BLaER1 treated with 17β-estradiol and CSF1 and Interleukin-3, amounts not matched to agents 10 nM and 100 nM (cell line): ENCODE data around the gene VAMP4.
A peak's percentile ranks its signal among the peaks of the same experiment; 100 is the strongest.
"Not testable (repeated sequence)": the region's sequence is repeated elsewhere in the genome, so short reads cannot be mapped to it uniquely, and the experiment has no call there.

ENCODE experiments used
- H3K27ac ChIP-seq, 11 experiments: shearing (Covaris generic); formaldehyde crosslinking; 2 replicates each; pipeline ENCODE4 v1.8.1; 2022
- H3K27me3 ChIP-seq, 11 experiments: shearing (Covaris generic); formaldehyde crosslinking; 2 replicates each; pipeline ENCODE4 v1.8.1; 2022
- H3K36me3 ChIP-seq, 11 experiments: shearing (Covaris generic); formaldehyde crosslinking; 2 replicates each; pipeline ENCODE4 v1.8.1; 2022
- H3K4me1 ChIP-seq, 10 experiments: shearing (Covaris generic); formaldehyde crosslinking; 2 replicates each; pipeline ENCODE4 v1.8.1; 2022
- H3K4me2 ChIP-seq, 11 experiments: shearing (Covaris generic); formaldehyde crosslinking; 2 replicates each; pipeline ENCODE4 v1.8.1; 2022
- H3K4me3 ChIP-seq, 10 experiments: shearing (Covaris generic); formaldehyde crosslinking; 2 replicates each; pipeline ENCODE4 v1.8.1; 2022
- H3K9ac ChIP-seq, 11 experiments: shearing (Covaris generic); formaldehyde crosslinking; 2 replicates each; pipeline ENCODE4 v1.8.1; 2022
- H3K9me3 ChIP-seq, 11 experiments: shearing (Covaris generic); formaldehyde crosslinking; replicated peaks in 1 of 11; 2 replicates each; pipeline ENCODE4 v1.8.1; 2022
- H4K20me1 ChIP-seq, 11 experiments: shearing (Covaris generic); formaldehyde crosslinking; 2 replicates each; pipeline ENCODE4 v1.8.1; 2022
- Cebpa-rat ChIP-seq, 11 experiments: shearing (Covaris generic); IDR thresholded peaks; 2 replicates each; pipeline ENCODE4 v1.8.1; 2022

VAMP4 gene

DNA sequence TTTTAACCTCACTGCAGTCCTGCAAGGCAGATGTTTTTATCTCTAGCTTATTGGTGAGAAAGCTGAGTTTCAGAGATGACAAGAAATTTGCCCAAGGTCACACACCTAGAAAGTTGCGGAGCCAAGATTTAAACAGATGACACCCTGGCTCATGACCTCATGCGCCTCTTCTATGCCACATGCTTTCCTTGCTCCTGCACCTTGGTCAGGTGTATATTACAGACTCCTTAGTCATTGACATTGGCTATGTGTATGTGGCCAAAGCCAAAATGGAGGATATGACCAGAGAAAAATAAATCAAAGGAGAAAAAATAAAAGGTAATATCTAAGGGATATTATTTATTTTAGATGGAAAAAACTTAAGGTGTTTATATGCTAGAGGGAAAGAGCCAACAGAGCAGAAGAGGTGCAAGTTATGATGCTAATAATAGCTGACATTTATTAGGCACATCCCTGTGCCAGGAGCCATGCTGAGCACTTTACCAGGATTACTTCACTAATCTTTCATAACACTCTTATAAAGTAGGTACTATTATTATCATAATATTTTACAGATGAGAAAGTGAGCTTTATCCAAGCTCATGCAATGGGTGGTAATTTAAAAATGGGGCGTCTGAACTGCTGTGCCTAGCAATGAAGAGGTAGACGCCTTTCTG is 75.6 kb downstream of the VAMP4 start:
- H3K36me3 ChIP-seq, result no peaks in the 10 kb centered on the region
- no peak overlapping the region for H3K27ac ChIP-seq
- H3K27me3 ChIP-seq, result no peaks in the 10 kb centered on the region
- no peak overlapping the region for H3K4me2 ChIP-seq
- H3K9me3 ChIP-seq, result peaks cover 0 to 8% (median 4%) of the 10 kb centered on the region in 11 experiments; a peak in 9 of 22 replicates
- TF ChIP-seq Cebpa-rat (IDR thresholded peaks at IDR 0.05), result no peak
- H3K4me3 ChIP-seq, result no peak overlapping the region
- H3K4me1 ChIP-seq, result no peaks in the 10 kb centered on the region
- no peak overlapping the region for H3K9ac ChIP-seq
- H4K20me1 ChIP-seq, result no peaks in the 10 kb centered on the region; a peak in 1 of 22 replicates

DNA sequence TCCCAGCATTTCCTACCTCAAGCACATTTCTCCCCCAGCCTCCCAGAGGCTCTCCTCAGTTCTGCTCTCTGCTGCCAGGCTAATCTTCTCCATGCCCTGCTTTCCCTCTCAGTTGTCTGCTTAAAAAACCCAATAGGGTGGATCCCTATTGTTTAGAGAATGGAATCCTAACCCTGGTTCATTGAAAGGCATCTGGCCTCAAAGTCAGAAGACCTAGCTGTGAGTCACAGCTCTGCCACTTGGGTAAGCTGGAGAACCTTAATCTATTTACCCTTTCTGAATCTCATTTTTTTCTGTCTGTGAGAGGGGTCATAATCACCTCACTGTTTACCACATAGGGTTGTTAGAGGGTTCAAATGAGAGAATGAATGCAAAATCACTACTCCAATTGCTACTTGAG is 76.9 kb downstream of the VAMP4 start:
- Histone ChIP-seq H3K4me2 (no peak overlapping the region), H3K27me3 (no peaks in the 10 kb centered on the region), H3K36me3 (no peaks in the 10 kb centered on the region), H3K4me1 (no peaks in the 10 kb centered on the region), H3K4me3 (no peak overlapping the region), H3K9me3 (peaks cover 0 to 3% (median 0%) of the 10 kb centered on the region in 11 experiments; a peak in 1 of 22 replicates), H4K20me1 (no peaks in the 10 kb centered on the region; a peak in 1 of 22 replicates), H3K9ac (no peak overlapping the region), H3K27ac (no peak overlapping the region)
- no peak for TF ChIP-seq Cebpa-rat (IDR thresholded peaks at IDR 0.05)

DNA sequence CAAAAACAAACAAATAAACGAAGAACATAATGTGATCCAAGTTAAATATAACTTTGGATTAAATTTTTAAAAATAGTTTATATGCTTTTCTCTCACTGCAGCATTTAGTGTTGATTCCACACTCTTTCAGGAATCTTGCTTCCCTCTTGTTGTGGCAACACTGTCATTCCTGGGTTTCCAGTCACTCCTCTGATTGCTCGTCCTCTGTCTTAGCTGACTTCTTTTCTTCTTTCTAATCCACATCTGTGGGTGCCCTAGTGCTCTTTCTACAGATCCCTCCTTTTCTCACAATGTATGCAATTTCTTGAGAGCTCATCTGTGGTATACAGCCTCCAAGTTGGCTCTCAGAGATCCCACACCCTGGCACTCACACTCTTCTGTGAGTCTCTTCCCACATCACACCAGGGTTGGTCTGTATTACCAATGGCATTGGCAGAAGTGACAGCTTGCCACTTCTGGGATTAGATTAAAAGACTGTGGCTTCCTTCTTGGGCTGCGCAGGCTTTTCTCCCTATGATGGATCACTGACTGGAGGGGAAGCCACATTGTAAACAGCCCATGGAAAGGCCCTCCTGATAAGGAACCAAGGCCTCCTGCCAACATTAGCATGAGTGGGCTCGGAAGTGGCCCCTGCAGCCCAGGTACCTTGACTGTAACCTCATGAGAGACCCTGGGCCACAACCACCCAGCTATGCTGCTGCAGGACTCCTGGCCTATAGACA is 77.8 kb downstream of the VAMP4 start:
- Histone ChIP-seq H3K9ac (no peak overlapping the region), H3K4me2 (no peak overlapping the region)

DNA sequence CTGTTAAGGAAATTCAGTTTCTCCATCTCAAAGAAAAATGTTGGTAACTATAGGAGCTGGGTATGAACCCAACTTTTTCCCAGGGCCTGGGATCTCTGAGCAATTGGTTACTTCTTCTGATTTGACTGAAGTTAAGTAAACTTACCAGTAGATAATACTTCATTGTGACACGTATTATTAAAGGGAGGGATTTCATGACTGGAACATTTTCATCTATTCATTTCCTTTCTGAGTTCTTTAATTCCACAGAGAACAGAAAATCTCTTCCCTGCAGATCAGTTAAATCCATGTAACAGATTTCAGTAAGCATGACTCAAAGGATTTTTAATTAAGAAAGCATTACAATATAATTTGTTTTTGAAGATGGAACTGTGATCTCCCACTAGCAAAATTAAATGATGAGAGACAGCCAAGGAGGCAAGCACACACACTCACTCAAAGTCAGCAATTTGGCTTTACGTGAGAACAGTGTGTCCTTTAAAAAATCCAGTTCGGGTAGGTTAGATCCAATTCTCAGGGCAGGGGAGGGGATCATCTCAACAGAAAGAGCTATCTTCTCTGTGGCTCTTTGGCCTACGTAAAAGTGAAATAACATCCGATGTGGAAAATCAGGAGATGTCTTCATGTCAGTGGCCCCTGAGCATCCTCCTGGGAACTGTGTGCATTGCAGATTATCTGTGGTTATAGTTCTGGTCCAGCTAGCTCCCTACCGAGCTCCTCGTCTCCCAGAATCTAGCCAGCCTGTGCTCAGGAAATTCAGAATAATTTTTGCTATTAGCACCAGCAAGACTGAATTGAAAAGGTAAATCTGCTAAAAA is 78.6 kb downstream of the VAMP4 start:
- Histone ChIP-seq H3K9me3 (peaks cover 0 to 7% (median 0%) of the 10 kb centered on the region in 11 experiments; a peak in 1 of 22 replicates), H3K9ac (no peak overlapping the region)

More for the DNA sequence above, 77.8 kb downstream of the VAMP4 start:
- Histone ChIP-seq H3K36me3 (no peaks in the 10 kb centered on the region), H4K20me1 (no peaks in the 10 kb centered on the region; a peak in 1 of 22 replicates), H3K27ac (no peak overlapping the region), H3K27me3 (no peaks in the 10 kb centered on the region), H3K4me1 (no peaks in the 10 kb centered on the region), H3K4me3 (no peak overlapping the region), H3K9me3 (peaks cover 0 to 7% (median 0%) of the 10 kb centered on the region in 11 experiments; a peak in 1 of 22 replicates)
- TF ChIP-seq Cebpa-rat (IDR thresholded peaks at IDR 0.05), result no peak

DNA sequence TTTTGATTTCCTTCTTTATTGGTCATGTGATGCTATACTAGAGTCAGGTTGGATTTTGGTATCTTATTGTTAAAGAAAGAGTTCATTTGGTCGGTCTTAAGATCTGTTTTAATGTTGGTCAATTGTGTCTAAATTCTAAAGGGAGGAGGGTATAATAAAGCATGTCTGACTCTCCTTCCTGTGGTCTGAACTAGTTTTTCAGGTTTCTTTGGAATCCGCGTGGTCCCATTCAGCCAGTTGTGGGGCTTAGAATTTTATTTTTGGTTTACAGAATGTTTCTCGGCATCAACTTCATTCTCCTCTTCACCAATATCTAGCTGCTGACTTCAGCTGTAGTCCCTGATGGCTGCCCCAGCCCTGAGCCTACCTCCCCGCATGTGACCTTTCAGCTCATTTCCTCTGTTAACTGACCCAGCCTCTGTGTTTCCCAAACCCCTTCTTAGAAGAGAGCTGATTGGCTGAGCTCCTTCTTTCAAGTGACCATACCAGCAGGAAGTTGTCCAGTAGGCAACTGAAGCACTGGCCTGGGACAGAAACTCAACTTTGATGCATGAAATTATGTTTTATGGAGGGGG is 80.7 kb downstream of the VAMP4 start:
- H4K20me1 ChIP-seq, result no peaks in the 10 kb centered on the region; a peak in 1 of 22 replicates
- no peak overlapping the region for H3K4me2 ChIP-seq
- H3K9me3 ChIP-seq, result peaks cover 0 to 7% (median 0%) of the 10 kb centered on the region in 11 experiments; a peak in 1 of 22 replicates
- TF ChIP-seq Cebpa-rat (IDR thresholded peaks at IDR 0.05), result no peak
- H3K27ac ChIP-seq, result no peak overlapping the region
- no peaks in the 10 kb centered on the region for H3K27me3 ChIP-seq
- H3K4me3 ChIP-seq, result no peak overlapping the region
- H3K9ac ChIP-seq, result no peak overlapping the region
- peaks cover 0 to 9% (median 5%) of the 10 kb centered on the region in 10 experiments; a peak in 11 of 20 replicates for H3K4me1 ChIP-seq
- H3K36me3 ChIP-seq, result no peaks in the 10 kb centered on the region

More for the DNA sequence above, 78.6 kb downstream of the VAMP4 start:
- no peak overlapping the region for H3K4me2 ChIP-seq
- no peaks in the 10 kb centered on the region for H3K36me3 ChIP-seq
- H3K27ac ChIP-seq, result no peak overlapping the region
- no peak overlapping the region for H3K4me3 ChIP-seq
- no peaks in the 10 kb centered on the region for H3K27me3 ChIP-seq
- no peaks in the 10 kb centered on the region for H3K4me1 ChIP-seq
- no peak for TF ChIP-seq Cebpa-rat (IDR thresholded peaks at IDR 0.05)
- no peaks in the 10 kb centered on the region; a peak in 1 of 22 replicates for H4K20me1 ChIP-seq

DNA sequence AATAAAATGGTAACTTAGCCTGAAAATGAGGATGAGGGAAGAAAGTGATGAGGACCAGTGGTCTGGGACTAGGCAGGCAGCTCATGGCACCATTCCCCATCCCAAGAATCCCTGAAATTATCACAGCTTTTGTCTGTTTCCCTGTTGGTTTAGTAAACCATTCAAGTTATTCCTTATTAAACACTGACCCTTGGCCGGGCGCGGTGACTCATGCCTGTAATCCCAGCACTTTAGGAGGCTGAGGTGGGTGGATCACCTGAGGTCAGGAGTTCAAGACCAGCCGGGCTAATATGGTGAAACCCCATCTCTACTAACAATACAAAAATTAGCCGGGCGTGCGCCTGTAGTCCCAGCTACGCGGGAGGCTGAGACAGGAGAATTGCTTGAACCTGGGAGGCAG is 85.7 kb downstream of the VAMP4 start:
- peak overlapping the region in 1 of 11 experiments; percentile 36; a peak in 1 of 22 replicates for H3K27ac ChIP-seq
- H3K4me1 ChIP-seq, result peaks cover 9 to 33% (median 27%) of the 10 kb centered on the region in 10 experiments; a peak in 18 of 20 replicates
- H4K20me1 ChIP-seq, H3K36me3 ChIP-seq, H3K4me3 ChIP-seq, H3K9me3 ChIP-seq, H3K9ac ChIP-seq, H3K27me3 ChIP-seq: not testable (repeated sequence)
- peak overlapping the region in 8 of 11 experiments; percentile 66 to 91 (median 72); a peak in 15 of 22 replicates for H3K4me2 ChIP-seq

DNA sequence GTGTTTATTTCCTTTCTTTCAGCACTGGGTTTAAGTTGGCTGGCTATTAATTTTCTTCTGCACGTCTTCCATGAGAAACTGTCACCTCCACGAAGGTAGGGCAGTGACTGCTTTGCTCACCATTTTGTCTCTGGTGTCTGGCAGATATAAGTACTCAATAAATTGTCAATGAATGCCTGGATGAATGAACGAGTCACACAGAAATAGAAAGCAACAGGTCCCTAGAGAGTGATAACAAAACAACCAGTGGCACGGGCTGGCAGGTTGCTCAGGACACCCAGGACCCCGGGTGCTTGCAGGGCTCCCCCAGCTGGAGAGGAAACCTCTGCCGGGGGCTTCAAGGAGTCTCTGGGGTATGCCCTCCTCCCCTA is 86.1 kb downstream of the VAMP4 start:
- Histone ChIP-seq H3K4me2 (peak overlapping the region; percentile 27 to 91 (median 69); a peak in 21 of 22 replicates), H3K4me1 (peaks cover 9 to 33% (median 27%) of the 10 kb centered on the region in 10 experiments; a peak in 18 of 20 replicates), H3K36me3 (no peaks in the 10 kb centered on the region), H3K4me3 (peak overlapping the region in 1 of 10 experiments; percentile 2; a peak in 2 of 20 replicates), H3K27ac (peak overlapping the region in 2 of 11 experiments; percentile 20 to 36; a peak in 2 of 22 replicates), H4K20me1 (no peaks in the 10 kb centered on the region), H3K9ac (peak overlapping the region in 1 of 11 experiments; percentile 41; a peak in 1 of 22 replicates), H3K27me3 (no peaks in the 10 kb centered on the region), H3K9me3 (peaks cover 0 to 7% (median 0%) of the 10 kb centered on the region in 11 experiments; a peak in 1 of 22 replicates)
- no peak for TF ChIP-seq Cebpa-rat (IDR thresholded peaks at IDR 0.05)

DNA sequence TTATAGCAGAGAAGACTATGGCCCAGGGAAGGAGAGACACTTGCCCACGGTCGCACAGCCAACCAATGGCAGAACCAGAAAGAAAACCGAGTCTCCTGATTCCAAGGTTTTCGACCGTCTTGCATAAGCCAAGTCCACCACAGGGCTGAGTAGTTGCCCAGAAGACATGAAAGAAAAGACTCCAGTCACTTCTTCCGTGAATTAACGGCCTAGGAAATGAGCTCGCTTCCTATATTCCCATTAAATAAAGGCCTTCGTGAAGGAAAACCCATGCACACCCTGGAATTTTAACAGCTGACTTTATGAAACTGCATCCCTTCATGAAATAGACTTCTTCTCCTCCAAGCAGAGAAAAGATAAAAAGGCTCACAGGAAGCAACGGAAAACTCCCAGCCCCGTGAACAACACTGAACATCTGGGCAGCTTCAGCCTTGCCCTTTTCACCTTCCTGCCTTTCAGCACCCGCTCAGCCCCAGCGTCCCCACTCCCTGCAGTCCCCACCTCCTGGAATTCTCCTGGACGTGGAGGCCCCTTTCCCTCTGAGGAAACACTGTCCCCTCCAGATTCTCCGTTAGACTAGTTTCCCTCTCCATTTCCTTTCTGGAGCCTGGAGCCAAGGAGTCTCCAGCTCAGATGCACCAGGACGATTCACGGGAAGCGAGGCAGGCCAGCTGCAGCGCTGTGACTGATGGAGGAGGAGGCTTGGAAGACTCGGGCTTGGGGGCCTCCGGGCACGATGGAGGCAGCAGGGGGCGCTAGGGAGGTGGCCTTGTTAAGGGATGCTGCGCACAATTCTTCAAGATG is 86.7 kb downstream of the VAMP4 start:
- Histone ChIP-seq H3K27me3 (no peaks in the 10 kb centered on the region), H3K9me3 (peaks cover 0 to 5% (median 0%) of the 10 kb centered on the region in 11 experiments; a peak in 1 of 22 replicates), H4K20me1 (no peaks in the 10 kb centered on the region), H3K27ac (peak overlapping the region in 4 of 11 experiments; percentile 4 to 39 (median 28); a peak in 3 of 22 replicates), H3K4me2 (peak overlapping the region; percentile 27 to 91 (median 69)), H3K4me1 (peaks cover 9 to 33% (median 27%) of the 10 kb centered on the region in 10 experiments; a peak in 18 of 20 replicates), H3K36me3 (no peaks in the 10 kb centered on the region), H3K4me3 (peak overlapping the region in 2 of 10 experiments; percentile 2 to 40; a peak in 2 of 20 replicates), H3K9ac (peak overlapping the region in 1 of 11 experiments; percentile 41; a peak in 1 of 22 replicates)
- no peak for TF ChIP-seq Cebpa-rat (IDR thresholded peaks at IDR 0.05)
